K562 (cell line): ENCODE data around the gene MYO1D.

Source experiments
- EGR1 ChIP-seq: fragments of 450-650 bp; conservative IDR thresholded peaks from 2 replicates; pipeline ENCODE4 v1.6.1; 2017; ENCODE audit warnings: mild to moderate bottlenecking
- EZH2 ChIP-seq: IDR thresholded peaks from 2 replicates; pipeline ENCODE4 v1.6.1; 2012; ENCODE audit warnings: low read depth, mild to moderate bottlenecking, inconsistent platforms, low read length, borderline replicate concordance
- GTF3C2 ChIP-seq: IDR thresholded peaks from 3 replicates; pipeline ENCODE4 v1.6.1; 2011; ENCODE audit warnings: borderline replicate concordance, mild to moderate bottlenecking, moderate library complexity; ENCODE audit not compliant: insufficient read length; ENCODE audit errors: extremely low read depth
- HDAC3 ChIP-seq: fragments of 450-650 bp; IDR thresholded peaks from 2 replicates; pipeline ENCODE4 v1.6.1; 2018; ENCODE audit warnings: borderline replicate concordance, mild to moderate bottlenecking, moderate library complexity; ENCODE audit not compliant: partially characterized antibody
- MAFK ChIP-seq: IDR thresholded peaks from 2 replicates; pipeline ENCODE4 v1.6.1; 2011; ENCODE audit warnings: low read length, improper control_type of control experiment
- MAZ ChIP-seq, 2 experiments: fragments of 450-650 bp in 1 of 2; sonication (generic) in 1 of 2; formaldehyde crosslinking; IDR thresholded peaks in 1 of 2; conservative IDR thresholded peaks in 1 of 2; 2 replicates each; pipeline versions ENCODE4 v1.4.0 to v1.5.0; 2020; ENCODE audit warnings: mild to moderate bottlenecking in 1 of 2, missing genetic modification reagents in 1 of 2
- POLR2A ChIP-seq: fragments of 450-650 bp; conservative IDR thresholded peaks from 2 replicates; pipeline ENCODE4 v1.6.1; 2016
- RAD51 ChIP-seq: fragments of 450-650 bp; IDR thresholded peaks from 2 replicates; pipeline ENCODE4 v1.7.1; 2016; ENCODE audit warnings: low read depth, mild to moderate bottlenecking, borderline replicate concordance
- RBM34 ChIP-seq: fragments of 200-400 bp; formaldehyde crosslinking; IDR thresholded peaks from 2 replicates; pipeline ENCODE4 v1.6.1; 2018; ENCODE audit warnings: low read length, borderline replicate concordance; ENCODE audit not compliant: insufficient read depth
- SAFB2 ChIP-seq: fragments of 200-400 bp; formaldehyde crosslinking; IDR thresholded peaks from 2 replicates; pipeline ENCODE4 v1.6.1; 2018; ENCODE audit warnings: borderline replicate concordance, low read length, low read depth, moderate library complexity; ENCODE audit not compliant: severe bottlenecking
- SAP30 ChIP-seq: fragments of 200-600 bp; sonication (generic); IDR thresholded peaks from 2 replicates; pipeline ENCODE4 v1.6.1; 2012; ENCODE audit warnings: borderline replicate concordance, low read depth, mild to moderate bottlenecking, moderate library complexity, low read length, control low read depth, inconsistent platforms; ENCODE audit not compliant: insufficient read depth, poor library complexity, severe bottlenecking
- ZNF175 ChIP-seq: fragments of 200-800 bp; sonication (Bioruptor generic); IDR thresholded peaks from 2 replicates; pipeline ENCODE4 v1.6.1; 2016; ENCODE audit warnings: low read depth, mild to moderate bottlenecking, missing genetic modification characterization, missing compliant biosample characterization
- TF ChIP-seq, protein P1 (sequence below): sonication (generic); formaldehyde crosslinking; IDR thresholded peaks from 2 replicates; pipeline ENCODE4 v1.8.0; 2023; ENCODE audit warnings: mild to moderate bottlenecking, missing genetic modification reagents
- TF ChIP-seq, protein P2 (sequence below): fragments of 450-650 bp; IDR thresholded peaks from 2 replicates; pipeline ENCODE4 v1.6.1; 2016

GRCh38 chr17:32615326-32615725 lies 261.6 kb downstream of the MYO1D start:
- TF ChIP-seq RAD51 (no peak), EGR1 (no peak), MAZ (CRISPR knock-in tag; conservative IDR thresholded peaks at IDR 0.05 in 1 of 2, IDR thresholded peaks at IDR 0.05 in 1 of 2) (no peak), SAP30 (no peak), GTF3C2 (no peak), HDAC3 (no peak), EZH2 (no peak), MAFK (no peak), ZNF175 (CRISPR knock-in tag) (no peak), POLR2A (no peak), RBM34 (no peak), SAFB2 (no peak)
- TF ChIP-seq, protein P1, sequence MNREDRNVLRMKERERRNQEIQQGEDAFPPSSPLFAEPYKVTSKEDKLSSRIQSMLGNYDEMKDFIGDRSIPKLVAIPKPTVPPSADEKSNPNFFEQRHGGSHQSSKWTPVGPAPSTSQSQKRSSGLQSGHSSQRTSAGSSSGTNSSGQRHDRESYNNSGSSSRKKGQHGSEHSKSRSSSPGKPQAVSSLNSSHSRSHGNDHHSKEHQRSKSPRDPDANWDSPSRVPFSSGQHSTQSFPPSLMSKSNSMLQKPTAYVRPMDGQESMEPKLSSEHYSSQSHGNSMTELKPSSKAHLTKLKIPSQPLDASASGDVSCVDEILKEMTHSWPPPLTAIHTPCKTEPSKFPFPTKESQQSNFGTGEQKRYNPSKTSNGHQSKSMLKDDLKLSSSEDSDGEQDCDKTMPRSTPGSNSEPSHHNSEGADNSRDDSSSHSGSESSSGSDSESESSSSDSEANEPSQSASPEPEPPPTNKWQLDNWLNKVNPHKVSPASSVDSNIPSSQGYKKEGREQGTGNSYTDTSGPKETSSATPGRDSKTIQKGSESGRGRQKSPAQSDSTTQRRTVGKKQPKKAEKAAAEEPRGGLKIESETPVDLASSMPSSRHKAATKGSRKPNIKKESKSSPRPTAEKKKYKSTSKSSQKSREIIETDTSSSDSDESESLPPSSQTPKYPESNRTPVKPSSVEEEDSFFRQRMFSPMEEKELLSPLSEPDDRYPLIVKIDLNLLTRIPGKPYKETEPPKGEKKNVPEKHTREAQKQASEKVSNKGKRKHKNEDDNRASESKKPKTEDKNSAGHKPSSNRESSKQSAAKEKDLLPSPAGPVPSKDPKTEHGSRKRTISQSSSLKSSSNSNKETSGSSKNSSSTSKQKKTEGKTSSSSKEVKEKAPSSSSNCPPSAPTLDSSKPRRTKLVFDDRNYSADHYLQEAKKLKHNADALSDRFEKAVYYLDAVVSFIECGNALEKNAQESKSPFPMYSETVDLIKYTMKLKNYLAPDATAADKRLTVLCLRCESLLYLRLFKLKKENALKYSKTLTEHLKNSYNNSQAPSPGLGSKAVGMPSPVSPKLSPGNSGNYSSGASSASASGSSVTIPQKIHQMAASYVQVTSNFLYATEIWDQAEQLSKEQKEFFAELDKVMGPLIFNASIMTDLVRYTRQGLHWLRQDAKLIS (CRISPR knock-in tag), result no peak
- TF ChIP-seq, protein P2, sequence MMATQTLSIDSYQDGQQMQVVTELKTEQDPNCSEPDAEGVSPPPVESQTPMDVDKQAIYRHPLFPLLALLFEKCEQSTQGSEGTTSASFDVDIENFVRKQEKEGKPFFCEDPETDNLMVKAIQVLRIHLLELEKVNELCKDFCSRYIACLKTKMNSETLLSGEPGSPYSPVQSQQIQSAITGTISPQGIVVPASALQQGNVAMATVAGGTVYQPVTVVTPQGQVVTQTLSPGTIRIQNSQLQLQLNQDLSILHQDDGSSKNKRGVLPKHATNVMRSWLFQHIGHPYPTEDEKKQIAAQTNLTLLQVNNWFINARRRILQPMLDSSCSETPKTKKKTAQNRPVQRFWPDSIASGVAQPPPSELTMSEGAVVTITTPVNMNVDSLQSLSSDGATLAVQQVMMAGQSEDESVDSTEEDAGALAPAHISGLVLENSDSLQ, result no peak
